H1 (cell line): ENCODE data around the gene SIRPB1. TPM values are rescaled to one million over a fixed set of nuclear protein-coding genes. Genes with fewer than 3 reads are reported as not detected.

Source experiments
- CTCF ChIA-PET: fragments of 300-600 bp; sonication (Branson Sonifier 250); formaldehyde crosslinking; loops from one replicate; lab custom pipeline; 2021; ENCODE audit not compliant: partially characterized antibody; lab: Charles Lee
- POLR2A ChIA-PET: fragments of 300-600 bp; sonication (Branson Sonifier 250); formaldehyde crosslinking; loops from one replicate; lab custom pipeline; 2021; ENCODE audit warnings: inconsistent platforms; ENCODE audit not compliant: partially characterized antibody; lab: Charles Lee
- DNase-seq, 2 experiments: peaks; one replicate each; pipeline versions ENCODE4 v3.0.0 to v3.0.0-alpha.2; 2010 to 2022; ENCODE audit warnings: low spot score in 2 of 2, low read depth in 1 of 2, mixed read lengths in 1 of 2
- FAIRE-seq: peaks from 2 replicates; lab custom pipeline; 2011; peaks lifted over from hg19 to GRCh38; lab: Jason Lieb, UNC
- H2AFZ ChIP-seq: 2 replicates; pipeline ENCODE4 v1.8.1; 2012; ENCODE audit warnings: low read length, inconsistent platforms
- H2AK5ac ChIP-seq: 2 replicates; pipeline ENCODE4 v1.6.1; 2013; ENCODE audit warnings: low read depth, low read length
- H2BK120ac ChIP-seq: replicated peaks from 2 replicates; pipeline ENCODE3; 2013; ENCODE audit warnings: low read depth, low read length, inconsistent platforms
- H2BK12ac ChIP-seq: 2 replicates; pipeline ENCODE4 v1.6.1; 2013; ENCODE audit warnings: low read depth, low read length
- H2BK15ac ChIP-seq: 2 replicates; pipeline ENCODE4 v1.6.1; 2013; ENCODE audit warnings: low read length
- H2BK20ac ChIP-seq: 2 replicates; pipeline ENCODE4 v1.6.1; 2013; ENCODE audit warnings: low read length
- H2BK5ac ChIP-seq: 2 replicates; pipeline ENCODE4 v1.6.1; 2013; ENCODE audit warnings: low read depth, low read length
- H3K14ac ChIP-seq: 2 replicates; pipeline ENCODE4 v1.6.1; 2013; ENCODE audit warnings: inconsistent platforms; ENCODE audit not compliant: insufficient read length
- H3K18ac ChIP-seq: 2 replicates; pipeline ENCODE4 v1.6.1; 2013; ENCODE audit warnings: low read length; ENCODE audit errors: extremely low read depth
- H3K23ac ChIP-seq: 2 replicates; pipeline ENCODE4 v1.6.1; 2013; ENCODE audit warnings: inconsistent platforms; ENCODE audit not compliant: insufficient read length
- H3K23me2 ChIP-seq: 2 replicates; pipeline ENCODE4 v1.6.1; 2013; ENCODE audit warnings: low read depth, low read length
- H3K27ac ChIP-seq: 2 replicates; pipeline ENCODE4 v1.6.1; 2011; ENCODE audit warnings: low read depth, low read length, inconsistent platforms
- H3K27me3 ChIP-seq, 4 experiments: replicated peaks in 1 of 4; 1 replicate in 1 of 4; 2 replicates in 3 of 4; pipeline versions ENCODE4 v1.6.1 to v1.8.1; 2011 to 2013; ENCODE audit warnings: low read length in 3 of 4, mild to moderate bottlenecking in 3 of 4, inconsistent platforms in 2 of 4, mixed read lengths in 2 of 4, moderate library complexity in 1 of 4; ENCODE audit not compliant: control insufficient read depth in 3 of 4, insufficient read depth in 3 of 4; ENCODE audit errors: extremely low read depth in 1 of 4
- H3K36me3 ChIP-seq, 4 experiments: 2 replicates each; pipeline versions ENCODE4 v1.6.1 to v1.8.1; 2011 to 2013; ENCODE audit warnings: mild to moderate bottlenecking in 4 of 4, low read length in 3 of 4, moderate library complexity in 2 of 4, control low read depth in 1 of 4, inconsistent platforms in 1 of 4; ENCODE audit not compliant: insufficient read depth in 4 of 4, control insufficient read depth in 2 of 4
- H3K4ac ChIP-seq: replicated peaks from 2 replicates; pipeline ENCODE3; 2013; ENCODE audit warnings: low read length, low read depth, mixed read lengths, inconsistent platforms; ENCODE audit not compliant: insufficient read length
- H3K4me1 ChIP-seq, 4 experiments: replicated peaks in 1 of 4; 1 replicate in 1 of 4; 2 replicates in 3 of 4; pipeline versions ENCODE4 v1.6.1 to v1.8.1; 2011 to 2013; ENCODE audit warnings: low read length in 3 of 4, inconsistent platforms in 2 of 4, mixed read lengths in 1 of 4; ENCODE audit not compliant: insufficient read depth in 4 of 4, control insufficient read depth in 3 of 4
- H3K4me2 ChIP-seq, 2 experiments: 2 replicates each; pipeline versions ENCODE4 v1.6.1 to v1.8.1; 2011 to 2013; ENCODE audit warnings: low read depth in 2 of 2, low read length in 2 of 2, control low read depth in 1 of 2, inconsistent platforms in 1 of 2, mild to moderate bottlenecking in 1 of 2; ENCODE audit not compliant: insufficient read depth in 1 of 2
- H3K4me3 ChIP-seq, 4 experiments: fragments of 200-600, 300-600 bp in 1 of 4; sonication (generic), shearing (Covaris generic), sonication (Bioruptor Twin) in 1 of 4; 2 replicates each; pipeline versions ENCODE4 v1.5.1 to v1.8.1; 2011 to 2016; ENCODE audit warnings: low read length in 4 of 4, low read depth in 3 of 4, control low read depth in 2 of 4, inconsistent platforms in 2 of 4, mild to moderate bottlenecking in 2 of 4, mixed read lengths in 1 of 4, moderate library complexity in 1 of 4; ENCODE audit not compliant: insufficient read depth in 2 of 4; ENCODE audit errors: extremely low read depth in 1 of 4
- H3K56ac ChIP-seq: replicated peaks from 2 replicates; pipeline ENCODE3; 2013; ENCODE audit warnings: low read depth, mild to moderate bottlenecking, mixed read lengths, low read length, inconsistent platforms; ENCODE audit not compliant: insufficient read length
- H3K79me1 ChIP-seq: 2 replicates; pipeline ENCODE4 v1.6.1; 2013; ENCODE audit warnings: low read depth, low read length, control low read depth
- H3K79me2 ChIP-seq, 2 experiments: 2 replicates each; pipeline versions ENCODE4 v1.6.1 to v1.8.1; 2012 to 2013; ENCODE audit warnings: low read length in 2 of 2, mild to moderate bottlenecking in 2 of 2, inconsistent platforms in 1 of 2; ENCODE audit not compliant: insufficient read depth in 2 of 2, control insufficient read depth in 1 of 2
- H3K9ac ChIP-seq, 4 experiments: replicated peaks in 1 of 4; 1 replicate in 1 of 4; 2 replicates in 3 of 4; pipeline versions ENCODE4 v1.6.1 to v1.8.1; 2011 to 2013; ENCODE audit warnings: low read depth in 3 of 4, low read length in 3 of 4, control low read depth in 2 of 4, mild to moderate bottlenecking in 2 of 4, moderate library complexity in 2 of 4, inconsistent platforms in 1 of 4; ENCODE audit errors: extremely low read depth in 1 of 4
- H3K9me3 ChIP-seq, 2 experiments: 2 replicates each; pipeline versions ENCODE4 v1.6.1 to v1.8.1; 2012 to 2013; ENCODE audit warnings: mild to moderate bottlenecking in 2 of 2, moderate library complexity in 2 of 2, control low read depth in 1 of 2, inconsistent platforms in 1 of 2, low read depth in 1 of 2, low read length in 1 of 2, mixed read lengths in 1 of 2; ENCODE audit not compliant: insufficient read depth in 2 of 2
- H4K20me1 ChIP-seq, 2 experiments: replicated peaks in 1 of 2; 2 replicates each; pipeline versions ENCODE3 to v1.8.1; 2011 to 2013; ENCODE audit warnings: inconsistent platforms in 2 of 2, low read length in 2 of 2, mild to moderate bottlenecking in 1 of 2; ENCODE audit not compliant: insufficient read depth in 2 of 2, control insufficient read depth in 1 of 2
- H4K5ac ChIP-seq: 2 replicates; pipeline ENCODE4 v1.6.1; 2013; ENCODE audit warnings: low read length, low read depth, mixed read lengths, inconsistent platforms; ENCODE audit not compliant: insufficient read length
- H4K8ac ChIP-seq: 2 replicates; pipeline ENCODE4 v1.8.0; 2013; ENCODE audit warnings: mild to moderate bottlenecking, moderate library complexity, low read length, inconsistent platforms; ENCODE audit not compliant: insufficient read depth; ENCODE audit errors: extremely low read depth
- H4K91ac ChIP-seq: replicated peaks from 2 replicates; pipeline ENCODE3; 2013; ENCODE audit warnings: low read length, mixed read lengths, inconsistent platforms; ENCODE audit not compliant: insufficient read length
- KDM5A ChIP-seq: fragments of 200-600 bp; IDR thresholded peaks from 2 replicates; pipeline ENCODE4 v1.7.1; 2012; ENCODE audit warnings: mild to moderate bottlenecking, low read length, inconsistent platforms, mixed read lengths
- SIN3A ChIP-seq, 2 experiments: IDR thresholded peaks in 1 of 2; conservative IDR thresholded peaks in 1 of 2; 2 replicates each; pipeline ENCODE4 v1.6.1; 2011 to 2012; ENCODE audit warnings: low read length in 2 of 2, improper control_type of control experiment in 1 of 2, low read depth in 1 of 2, mild to moderate bottlenecking in 1 of 2
- WGBS, 2 experiments: shearing (Covaris generic) in 1 of 2; methylation state at CpG; one replicate each; pipeline versions ENCODE4 v1.1.6 to v1.1.7; 2013 to 2015; ENCODE audit warnings: low lambda C conversion rate in 2 of 2, mixed read lengths in 2 of 2, inconsistent platforms in 1 of 2, low coverage in 1 of 2, missing lambda C conversion rate in 1 of 2; ENCODE audit not compliant: insufficient replicate concordance in 2 of 2, insufficient coverage in 1 of 2, insufficient read length in 1 of 2; ENCODE audit errors: extremely low coverage in 1 of 2, missing lambda C conversion rate in 1 of 2; 5-methylcytosine and 5-hydroxymethylcytosine counted together
- polyA plus RNA-seq, 7 experiments: library from polyadenylated mRNA; depleted of rRNA in 3 of 7; stranded (reverse) in 5 of 7; unstranded in 2 of 7; fragments of >200 nt in 5 of 7; fragments of 200-250 nt in 2 of 7; gene quantifications; 1 replicate in 5 of 7; 2 replicates in 1 of 7; 4 replicates in 1 of 7; pipeline versions ENCODE4 v1.2.1 to v1.2.3, GENCODE V29; 2011 to 2013; ENCODE audit warnings: missing spikeins in 2 of 7, mixed read lengths in 2 of 7
- total RNA-seq: library from RNA; stranded (reverse); fragmentation: NEBNext Ultra II Directional; extraction: Animal tissue kit (Norgen Biotek cat#: 25700); gene quantifications from 2 replicates; pipeline ENCODE4 v1.2.1, GENCODE V29; 2021

Gene SIRPB1
- total and polyA plus RNA-seq, 2 of the 8 experiments (the other 6 are each of a cell fraction or from before 2014, with no cell fraction given): 0.14 to 0.99 TPM

GRCh38 chr20:1595333-1595732 is 24.5 kb downstream of the SIRPB1 start:
- Histone ChIP-seq H4K5ac (no peak overlapping the region), H2BK20ac (no peak overlapping the region), H2BK12ac (no peak overlapping the region), H3K23me2 (no peaks in the 10 kb centered on the region), H3K79me1 (no peaks in the 10 kb centered on the region), H3K36me3 (no peaks in the 10 kb centered on the region), H3K18ac (no peak overlapping the region), H3K4me3 (no peak overlapping the region), H3K56ac (no peak overlapping the region), H4K8ac (no peak overlapping the region), H3K23ac (no peak overlapping the region), H3K4ac (no peak overlapping the region), H3K9ac (no peak overlapping the region), H3K27me3 (no peaks in the 10 kb centered on the region), H4K20me1 (no peaks in the 10 kb centered on the region), H2AFZ (no peak overlapping the region), H2AK5ac (no peak overlapping the region), H3K14ac (no peak overlapping the region), H3K4me1 (no peaks in the 10 kb centered on the region), H2BK120ac (no peak overlapping the region), H3K27ac (no peak overlapping the region), H2BK5ac (no peak overlapping the region), H3K79me2 (no peaks in the 10 kb centered on the region), H3K9me3 (no peaks in the 10 kb centered on the region), H4K91ac (no peak overlapping the region), H3K4me2 (no peak overlapping the region), H2BK15ac (no peak overlapping the region)
- FAIRE-seq (no peak), DNase-seq (no peak)
- 67% methylated on average over 1 of the region's 1 CpG; no CpG with 5 or more reads in 1 of the 2 experiments for WGBS, 2 experiments
- ChIA-PET CTCF (interaction anchor here (0.6 kb wide), 1 partner anchor 62 kb away, joined by 3 read pairs; no protein-coding TSS in a partner anchor), POLR2A (no interaction called here)
- TF ChIP-seq SIN3A (conservative IDR thresholded peaks at IDR 0.05 in 1 of 2, IDR thresholded peaks at IDR 0.05 in 1 of 2; ENCODE audit: low read depth in 1 of 2, low read length in 2 of 2): no peak
- no peak for TF ChIP-seq KDM5A
